Adrenal gland (tissue), 5 donors: ENCODE measurements around the gene ATE1.

Experiments used
- CTCF ChIP-seq, 6 experiments: fragments of 450-650 bp in 4 of 6; fragments of 200-600 bp in 2 of 6; sonication (generic) in 1 of 6; IDR thresholded peaks; 1 replicate in 5 of 6; 2 replicates in 1 of 6; pipeline versions ENCODE4 v1.5.1 to v1.8.0; 2016 to 2021; ENCODE audit warnings: antibody characterized with exemption in 6 of 6, mild to moderate bottlenecking in 2 of 6, moderate library complexity in 1 of 6
- POLR2A ChIP-seq, 2 donors: fragments of 450-650 bp; IDR thresholded peaks; one replicate each; pipeline ENCODE4 v1.6.1; 2017; ENCODE audit warnings: antibody characterized with exemption in 2 of 2, mild to moderate bottlenecking in 2 of 2, moderate library complexity in 1 of 2
- donor health status: DM: no; HTN: no; CAD: no.

- TF ChIP-seq POLR2A (IDR thresholded peaks at IDR 0.05) (no peak), CTCF (IDR thresholded peaks at IDR 0.05) (no peak)
Observed at GRCh38 chr10:121838931-121839330, 88.9 kb downstream of the ATE1 start.
